HepG2 (cell line): Measurements from ENCODE around the gene MROH2A. TPM values are rescaled to one million over a fixed set of nuclear protein-coding genes. Genes with fewer than 3 reads are reported as not detected.

Experiments
- ATF5 ChIP-seq: sonication (generic); formaldehyde crosslinking; IDR thresholded peaks from 2 replicates; pipeline ENCODE4 v1.4.0; 2020; ENCODE audit warnings: mild to moderate bottlenecking, low read depth, missing genetic modification reagents
- EHMT2 ChIP-seq: fragments of 200-600 bp; sonication (generic); IDR thresholded peaks from 2 replicates; pipeline ENCODE4 v1.7.0; 2017; ENCODE audit warnings: antibody characterized with exemption, low read depth, low read length, borderline replicate concordance
- FOXA1 ChIP-seq, 2 experiments: fragments of 450-650 bp in 1 of 2; sonication (generic) in 1 of 2; formaldehyde crosslinking in 1 of 2; IDR thresholded peaks; 2 replicates each; pipeline versions ENCODE4 v1.4.0 to v1.6.1; 2016 to 2020; ENCODE audit warnings: missing genetic modification reagents in 1 of 2
- FOXC1 ChIP-seq: sonication (generic); formaldehyde crosslinking; IDR thresholded peaks from 2 replicates; pipeline ENCODE4 v1.8.0; 2022; ENCODE audit warnings: mild to moderate bottlenecking, missing genetic modification reagents, borderline replicate concordance
- HMG20B ChIP-seq: conservative IDR thresholded peaks from 2 replicates; pipeline ENCODE4 v1.6.1; 2016; ENCODE audit warnings: missing genetic modification reagents, missing compliant biosample characterization
- LBX2 ChIP-seq: sonication (generic); formaldehyde crosslinking; IDR thresholded peaks from 2 replicates; pipeline ENCODE4 v1.5.0; 2020; ENCODE audit warnings: missing genetic modification reagents, mild to moderate bottlenecking, borderline replicate concordance
- NBN ChIP-seq: fragments of 450-650 bp; conservative IDR thresholded peaks from 2 replicates; pipeline ENCODE4 v1.6.1; 2017
- PATZ1 ChIP-seq: sonication (generic); formaldehyde crosslinking; IDR thresholded peaks from 2 replicates; pipeline ENCODE4 v1.4.0; 2020; ENCODE audit warnings: missing genetic modification reagents
- PAX8 ChIP-seq: sonication (generic); formaldehyde crosslinking; IDR thresholded peaks from 2 replicates; pipeline ENCODE4 v1.8.0; 2022; ENCODE audit warnings: mild to moderate bottlenecking, missing genetic modification reagents, borderline replicate concordance
- RARG ChIP-seq: sonication (generic); formaldehyde crosslinking; IDR thresholded peaks from 2 replicates; pipeline ENCODE4 v1.4.0; 2020; ENCODE audit warnings: low read depth, mild to moderate bottlenecking, missing genetic modification reagents
- SCMH1 ChIP-seq: sonication (generic); formaldehyde crosslinking; IDR thresholded peaks from 2 replicates; pipeline ENCODE4 v1.9.0; 2021; ENCODE audit warnings: missing genetic modification reagents, mild to moderate bottlenecking, borderline replicate concordance
- SIX1 ChIP-seq: sonication (generic); formaldehyde crosslinking; IDR thresholded peaks from 2 replicates; pipeline ENCODE4 v1.4.0; 2020; ENCODE audit warnings: missing genetic modification reagents, borderline replicate concordance
- SMAD3 ChIP-seq: sonication (generic); formaldehyde crosslinking; IDR thresholded peaks from 2 replicates; pipeline ENCODE4 v1.4.0; 2020; ENCODE audit warnings: missing genetic modification reagents
- TEF ChIP-seq: sonication (generic); formaldehyde crosslinking; IDR thresholded peaks from 2 replicates; pipeline ENCODE4 v1.5.0; 2020; ENCODE audit warnings: missing genetic modification reagents
- THAP8 ChIP-seq: sonication (generic); formaldehyde crosslinking; IDR thresholded peaks from 2 replicates; pipeline ENCODE4 v1.5.1; 2020; ENCODE audit warnings: missing genetic modification reagents, mild to moderate bottlenecking, borderline replicate concordance
- TP53 ChIP-seq: sonication (generic); formaldehyde crosslinking; conservative IDR thresholded peaks from 2 replicates; pipeline ENCODE4 v1.4.0; 2020; ENCODE audit warnings: missing genetic modification reagents
- TRAFD1 ChIP-seq: sonication (generic); formaldehyde crosslinking; IDR thresholded peaks from 2 replicates; pipeline ENCODE4 v1.5.1; 2020; ENCODE audit warnings: missing genetic modification reagents, mild to moderate bottlenecking, borderline replicate concordance
- ZNF10 ChIP-seq: sonication (generic); formaldehyde crosslinking; IDR thresholded peaks from 2 replicates; pipeline ENCODE4 v1.4.0; 2020; ENCODE audit warnings: mild to moderate bottlenecking, low read depth, missing genetic modification reagents, borderline replicate concordance
- ZNF414 ChIP-seq: sonication (generic); formaldehyde crosslinking; IDR thresholded peaks from 2 replicates; pipeline ENCODE4 v1.5.0; 2020; ENCODE audit warnings: missing genetic modification reagents
- ZNF704 ChIP-seq: sonication (generic); formaldehyde crosslinking; IDR thresholded peaks from 2 replicates; pipeline ENCODE4 v1.8.1; 2023; ENCODE audit warnings: mild to moderate bottlenecking, inconsistent platforms, moderate library complexity, missing genetic modification reagents, borderline replicate concordance
- polyA plus RNA-seq, 8 experiments: library from polyadenylated mRNA; depleted of rRNA in 3 of 8; stranded (reverse) in 7 of 8; unstranded in 1 of 8; fragments of >200 nt; fragmentation: Illumina TruSeq in 4 of 8; extraction: Trizol in 4 of 8; gene quantifications; 2 replicates each; pipeline versions ENCODE4 v1.2.1 to v1.2.3, GENCODE V29; 2011 to 2016; ENCODE audit warnings: low read depth in 4 of 8, missing spikeins in 1 of 8, mixed read lengths in 1 of 8; ENCODE audit not compliant: insufficient read depth in 1 of 8
- total RNA-seq, 5 experiments: library from RNA; depleted of rRNA; stranded (reverse); fragments of >200 nt; fragmentation: Illumina TruSeq; extraction: Trizol; gene quantifications; 2 replicates each; pipeline ENCODE4 v1.2.3, GENCODE V29; 2016; ENCODE audit warnings: low read depth in 1 of 5

Gene MROH2A
- total and polyA plus RNA-seq, 2 of the 13 experiments (the other 11 are each of a cell fraction or from before 2014, with no cell fraction given) = 0.03 to 0.04 TPM

GRCh38 chr2:233756429-233757081, 21.6 kb upstream of the MROH2A start (continued):
- TF ChIP-seq SMAD3 (CRISPR knock-in tag) (peak; percentile 90), HMG20B (peak; percentile 99), NBN (no peak), SIX1 (peak; percentile 99), ZNF704 (CRISPR knock-in tag) (no peak; the same call in 1 of the 2 replicates), TRAFD1 (peak; percentile 62; the same call in 1 of the 2 replicates), ZNF10 (CRISPR knock-in tag) (no peak), FOXA1 (IDR thresholded peaks at IDR 0.05) (peak; percentile 19; the same call in 1 of the 2 replicates), FOXA1 (CRISPR knock-in tag; IDR thresholded peaks at IDR 0.05) (peak; percentile 93), LBX2 (CRISPR knock-in tag) (no peak), TP53 (CRISPR knock-in tag) (no peak), FOXC1 (peak; percentile 66; the same call in 1 of the 2 replicates), TEF (CRISPR knock-in tag) (peak; percentile 99), EHMT2 (peak; percentile 70; the same call in 1 of the 2 replicates), PATZ1 (CRISPR knock-in tag) (peak; percentile 71), ATF5 (CRISPR knock-in tag) (no peak), PAX8 (CRISPR knock-in tag) (no peak), ZNF414 (CRISPR knock-in tag) (peak; percentile 48; the same call in 1 of the 2 replicates), SCMH1 (CRISPR knock-in tag) (no peak), RARG (CRISPR knock-in tag) (no peak), THAP8 (CRISPR knock-in tag) (no peak)
